Measurements from ENCODE around the gene CGAS. TPM values are rescaled to one million over a fixed set of nuclear protein-coding genes. Genes with fewer than 3 reads are reported as not detected.
"Not testable (repeated sequence)": the region's sequence is repeated elsewhere in the genome, so short reads cannot be mapped to it uniquely, and the experiment has no call there.

Gene CGAS
- total and polyA plus RNA-seq, 8 donors, result 0.70 to 2.9 (median 1.2) TPM

DNA sequence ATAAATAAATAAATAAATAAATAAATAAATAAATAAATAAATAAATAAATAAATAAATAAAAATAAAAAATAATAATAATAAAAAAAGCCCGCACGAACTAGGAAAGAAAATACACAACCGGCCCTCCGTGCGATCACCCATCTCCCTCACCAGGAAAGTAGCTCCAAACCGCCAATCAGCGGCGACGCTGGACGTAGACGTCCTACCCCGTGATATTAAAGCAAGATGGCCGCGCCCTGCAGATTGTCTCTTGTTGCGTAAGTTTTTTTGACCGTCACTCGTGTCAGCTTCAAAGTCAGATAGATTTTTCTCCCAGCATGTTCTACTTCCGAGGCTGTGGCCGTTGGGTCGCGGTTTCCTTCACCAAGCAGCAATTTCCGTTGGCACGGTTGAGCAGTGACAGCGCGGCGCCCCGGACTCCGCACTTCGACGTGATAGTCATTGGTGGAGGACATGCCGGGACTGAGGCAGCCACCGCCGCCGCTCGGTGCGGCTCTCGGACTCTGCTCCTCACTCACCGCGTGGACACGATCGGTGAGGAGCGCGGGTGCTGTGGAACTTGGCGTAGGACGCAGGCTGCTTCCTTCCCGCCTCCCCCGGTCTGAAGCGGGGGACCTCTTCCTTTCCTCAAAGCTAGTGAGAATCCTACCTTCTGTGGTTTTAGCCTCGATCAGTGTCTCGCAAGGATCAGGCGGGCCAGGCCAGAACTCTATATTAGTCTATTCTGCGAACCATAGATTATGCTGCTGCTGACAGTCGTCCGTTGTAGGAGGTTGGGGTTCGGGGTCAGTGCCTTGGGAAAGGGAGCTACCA is 9.6 kb upstream of the CGAS start, which contains the start of gene MTO1:
Gene MTO1 (plus strand): TSS at position 201 of the 814 bp plus-strand sequence. CDS start 118 bp downstream, at position 319.
- peak within 1 kb of the TSS; percentile 60 to 97 (median 82) for H3K4me3 ChIP-seq
- no peaks in the 10 kb centered on the region for H3K9me3 ChIP-seq
- peaks cover 0 to 4% (median 3%) of the 10 kb centered on the region in 3 donors for H3K36me3 ChIP-seq
- intact Hi-C loops (cut with DNase I), result no loop called here
- peak; percentile 56 for FAIRE-seq
- peak; percentile 82 to 94 (median 88) for DNase-seq
- TF ChIP-seq, protein P1, sequence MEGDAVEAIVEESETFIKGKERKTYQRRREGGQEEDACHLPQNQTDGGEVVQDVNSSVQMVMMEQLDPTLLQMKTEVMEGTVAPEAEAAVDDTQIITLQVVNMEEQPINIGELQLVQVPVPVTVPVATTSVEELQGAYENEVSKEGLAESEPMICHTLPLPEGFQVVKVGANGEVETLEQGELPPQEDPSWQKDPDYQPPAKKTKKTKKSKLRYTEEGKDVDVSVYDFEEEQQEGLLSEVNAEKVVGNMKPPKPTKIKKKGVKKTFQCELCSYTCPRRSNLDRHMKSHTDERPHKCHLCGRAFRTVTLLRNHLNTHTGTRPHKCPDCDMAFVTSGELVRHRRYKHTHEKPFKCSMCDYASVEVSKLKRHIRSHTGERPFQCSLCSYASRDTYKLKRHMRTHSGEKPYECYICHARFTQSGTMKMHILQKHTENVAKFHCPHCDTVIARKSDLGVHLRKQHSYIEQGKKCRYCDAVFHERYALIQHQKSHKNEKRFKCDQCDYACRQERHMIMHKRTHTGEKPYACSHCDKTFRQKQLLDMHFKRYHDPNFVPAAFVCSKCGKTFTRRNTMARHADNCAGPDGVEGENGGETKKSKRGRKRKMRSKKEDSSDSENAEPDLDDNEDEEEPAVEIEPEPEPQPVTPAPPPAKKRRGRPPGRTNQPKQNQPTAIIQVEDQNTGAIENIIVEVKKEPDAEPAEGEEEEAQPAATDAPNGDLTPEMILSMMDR (IDR thresholded peaks at IDR 0.05), result no peak
- peak; percentile 99 for ATAC-seq
- no peaks in the 10 kb centered on the region for H3K27me3 ChIP-seq
- 0% methylated on average over 55 of the region's 55 CpGs for WGBS, 2 donors
- peak within 1 kb of the TSS; percentile 56 to 93 (median 78) for H3K27ac ChIP-seq
- peaks cover 0 to 11% (median 6%) of the 10 kb centered on the region in 3 donors for H3K4me1 ChIP-seq

DNA sequence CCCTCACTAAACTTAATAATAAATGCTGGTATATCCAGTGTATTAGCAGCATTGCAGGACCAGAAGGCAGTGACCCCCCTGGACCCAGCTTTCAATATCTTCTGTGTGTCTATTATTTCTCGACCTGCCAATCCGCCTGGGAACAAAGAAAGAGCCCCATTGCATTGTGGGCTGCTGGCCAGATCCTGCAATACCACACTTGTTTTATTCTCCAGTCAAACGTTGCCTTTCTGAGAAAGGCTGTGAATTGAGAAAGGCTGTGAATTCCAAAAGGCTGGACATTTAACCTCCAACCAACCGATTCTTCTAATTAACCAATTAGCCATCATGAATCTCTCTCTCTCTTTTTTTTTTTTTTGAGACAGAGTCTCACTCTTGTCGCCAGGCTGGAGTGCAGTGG is 8.0 kb upstream of the CGAS start:
- Histone ChIP-seq H3K27me3 (no peaks in the 10 kb centered on the region), H3K27ac (no peak overlapping the region), H3K4me1 (peaks cover 0 to 11% (median 6%) of the 10 kb centered on the region in 3 donors), H3K9me3 (no peaks in the 10 kb centered on the region), H3K4me3 (no peak overlapping the region), H3K36me3 (no peaks in the 10 kb centered on the region)
- DNase-seq (no peak), ATAC-seq (no peak), FAIRE-seq (no peak)
- intact Hi-C loops (cut with DNase I), result no loop called here
- WGBS, 2 donors, result 60 to 63% methylated on average over 5 of the region's 5 CpGs
- TF ChIP-seq, protein P1 (IDR thresholded peaks at IDR 0.05), result no peak

DNA sequence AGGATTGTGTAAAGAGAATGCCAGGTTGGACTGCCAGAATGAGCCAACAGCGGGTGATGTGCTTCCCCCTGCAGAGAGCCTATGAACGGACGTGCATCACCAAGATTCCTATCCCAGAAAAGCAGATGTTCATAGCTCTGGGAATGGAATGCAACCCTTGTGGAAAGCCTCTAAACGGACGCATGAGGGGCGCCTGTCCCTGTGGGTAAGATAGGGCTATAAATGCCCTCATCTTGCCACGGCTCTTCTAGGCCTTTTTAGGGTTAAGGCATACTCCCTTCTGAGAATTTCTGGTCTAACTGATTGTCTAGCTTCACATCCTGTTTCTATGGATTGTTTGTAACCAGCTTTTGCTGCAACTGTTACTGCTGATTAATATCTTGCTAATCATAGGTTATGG is 7.4 kb upstream of the CGAS start:
- H3K27me3 ChIP-seq; ATAC-seq; FAIRE-seq; H3K27ac ChIP-seq; DNase-seq; intact Hi-C loops (cut with DNase I); H3K9me3 ChIP-seq; H3K36me3 ChIP-seq; H3K4me3 ChIP-seq: not testable (repeated sequence)
- peaks cover 0 to 11% (median 6%) of the 10 kb centered on the region in 3 donors for H3K4me1 ChIP-seq
- 88 to 90% methylated on average over 7 of the region's 7 CpGs for WGBS, 2 donors

DNA sequence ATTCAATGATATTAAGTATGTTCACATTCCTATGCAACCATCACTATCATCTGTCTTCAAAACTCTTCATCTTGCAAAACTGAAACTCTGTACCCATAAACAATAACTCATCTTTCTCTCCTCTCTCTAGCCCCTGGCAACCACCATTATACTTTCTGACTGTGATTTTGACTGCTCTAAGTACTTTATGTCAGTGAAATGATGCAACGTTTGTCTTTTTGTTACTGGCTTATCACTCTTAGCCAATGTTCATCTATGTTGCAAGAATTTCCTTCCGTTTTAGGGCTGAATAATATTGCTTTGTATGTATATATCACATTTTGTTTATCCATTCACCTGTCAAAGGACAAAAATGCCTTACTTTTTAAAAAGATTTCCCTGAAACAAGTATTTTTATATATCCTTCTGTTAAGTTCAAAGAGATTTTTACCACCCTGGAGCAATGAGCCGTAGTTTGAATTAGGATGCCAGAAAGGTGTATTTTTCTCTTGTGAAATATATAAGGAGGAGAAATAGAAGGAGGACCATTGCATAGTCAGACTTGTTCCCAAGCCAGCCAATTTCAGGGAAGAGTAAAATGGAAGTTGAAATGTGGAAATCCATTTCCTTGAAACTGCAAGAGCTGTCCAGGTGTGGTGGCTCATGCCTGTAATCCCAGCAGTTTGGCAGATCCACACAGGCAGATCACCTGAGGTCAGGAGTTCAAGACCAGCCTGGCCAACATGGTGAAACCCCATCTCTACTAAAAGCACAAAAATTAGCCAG is 4.0 kb upstream of the CGAS start:
- H3K9me3 ChIP-seq, result no peaks in the 10 kb centered on the region
- H3K36me3 ChIP-seq, result no peaks in the 10 kb centered on the region
- H3K27ac ChIP-seq, result no peak overlapping the region
- intact Hi-C loops (cut with DNase I), result no loop called here
- no peaks in the 10 kb centered on the region for H3K27me3 ChIP-seq
- no peak for DNase-seq
- ATAC-seq, result no peak
- no peaks in the 10 kb centered on the region for H3K4me1 ChIP-seq
- TF ChIP-seq, protein P1 (IDR thresholded peaks at IDR 0.05), result no peak
- WGBS, 2 donors, result 49 to 61% methylated on average over 3 of the region's 3 CpGs
- FAIRE-seq, result no peak
- H3K4me3 ChIP-seq, result no peak overlapping the region
